Natural killer cell (primary cell): ENCODE data around the gene FAM53B. TPM values are rescaled to one million over a fixed set of nuclear protein-coding genes. Genes with fewer than 3 reads are reported as not detected.

Experiments
- ATAC-seq, 3 donors: fragments of 150-1000 bp in 2 of 3; fragments of 200-7000 bp in 1 of 3; cut with Tn5 transposase; 1 replicate in 1 of 3; 2 replicates in 2 of 3; pipeline ENCODE4 v1.10.0; 2021; ENCODE audit warnings: mild to moderate bottlenecking in 2 of 3, moderate library complexity in 2 of 3
- DNase-seq, 2 donors: peaks; one replicate each; pipeline versions ENCODE4 v3.0.0 to v3.0.0-alpha.2; 2013 to 2021; ENCODE audit warnings: mixed read lengths in 1 of 2
- H3K27ac ChIP-seq: one replicate; pipeline ENCODE4 v1.5.1; 2013; ENCODE audit warnings: mild to moderate bottlenecking, low read length
- H3K27me3 ChIP-seq: one replicate; pipeline ENCODE4 v1.6.1; 2013; ENCODE audit warnings: low read length; ENCODE audit not compliant: control insufficient read depth, insufficient read depth
- H3K36me3 ChIP-seq: one replicate; pipeline ENCODE4 v1.6.1; 2013; ENCODE audit warnings: low read length; ENCODE audit not compliant: control insufficient read depth, insufficient read depth
- H3K4me1 ChIP-seq: one replicate; pipeline ENCODE4 v1.6.1; 2013; ENCODE audit warnings: low read length; ENCODE audit not compliant: control insufficient read depth, insufficient read depth
- H3K4me3 ChIP-seq: one replicate; pipeline ENCODE4 v1.5.1; 2013; ENCODE audit warnings: low read length
- H3K9me3 ChIP-seq: one replicate; pipeline ENCODE4 v1.6.1; 2013; ENCODE audit warnings: low read length; ENCODE audit not compliant: control insufficient read depth, insufficient read depth
- H3K27ac Mint-ChIP-seq, 2 donors: one replicate each; pipeline ENCODE4 v1.8.0; 2022; ENCODE audit warnings: mild to moderate bottlenecking in 2 of 2, mixed read lengths in 2 of 2, moderate library complexity in 1 of 2
- H3K27me3 Mint-ChIP-seq, 2 donors: one replicate each; pipeline ENCODE4 v1.8.0; 2022; ENCODE audit warnings: low read depth in 2 of 2, mixed read lengths in 2 of 2
- H3K36me3 Mint-ChIP-seq: one replicate; pipeline ENCODE4 v1.8.0; 2022; ENCODE audit warnings: mixed read lengths
- H3K4me1 Mint-ChIP-seq, 2 donors: one replicate each; pipeline ENCODE4 v1.8.0; 2022; ENCODE audit warnings: mixed read lengths in 2 of 2
- H3K4me3 Mint-ChIP-seq: one replicate; pipeline ENCODE4 v1.8.0; 2022; ENCODE audit warnings: mild to moderate bottlenecking, moderate library complexity, mixed read lengths
- H3K9me3 Mint-ChIP-seq, 2 donors: one replicate each; pipeline ENCODE4 v1.8.0; 2022; ENCODE audit warnings: mixed read lengths in 2 of 2
- WGBS: methylation state at CpG from one replicate; pipeline ENCODE4 v1.1.7; 2013; ENCODE audit warnings: missing lambda C conversion rate; ENCODE audit not compliant: insufficient coverage; 5-methylcytosine and 5-hydroxymethylcytosine counted together
- intact Hi-C: fragments of 100-400 bp; cut with micrococcal nuclease; formaldehyde crosslinking; loops from one replicate; pipeline ENCODE4 v1.14.2; 2022
- total RNA-seq, 4 donors: library from RNA; stranded (reverse); fragments of 120-200 nt in 1 of 4; gene quantifications; one replicate each; pipeline versions ENCODE4 v1.2.3 to v1.2.4, GENCODE V29; 2013 to 2022
- TF ChIP-seq, protein P1 (sequence below): fragments of 200-600 bp; IDR thresholded peaks from one replicate; pipeline ENCODE4 v1.8.0; 2022; ENCODE audit warnings: antibody characterized with exemption

FAM53B gene
- total RNA-seq, 3 donors from 2014 or later (not counting 1 experiment from before 2014, with no cell fraction given) = 77.4 to 172 (median 121) TPM

DNA sequence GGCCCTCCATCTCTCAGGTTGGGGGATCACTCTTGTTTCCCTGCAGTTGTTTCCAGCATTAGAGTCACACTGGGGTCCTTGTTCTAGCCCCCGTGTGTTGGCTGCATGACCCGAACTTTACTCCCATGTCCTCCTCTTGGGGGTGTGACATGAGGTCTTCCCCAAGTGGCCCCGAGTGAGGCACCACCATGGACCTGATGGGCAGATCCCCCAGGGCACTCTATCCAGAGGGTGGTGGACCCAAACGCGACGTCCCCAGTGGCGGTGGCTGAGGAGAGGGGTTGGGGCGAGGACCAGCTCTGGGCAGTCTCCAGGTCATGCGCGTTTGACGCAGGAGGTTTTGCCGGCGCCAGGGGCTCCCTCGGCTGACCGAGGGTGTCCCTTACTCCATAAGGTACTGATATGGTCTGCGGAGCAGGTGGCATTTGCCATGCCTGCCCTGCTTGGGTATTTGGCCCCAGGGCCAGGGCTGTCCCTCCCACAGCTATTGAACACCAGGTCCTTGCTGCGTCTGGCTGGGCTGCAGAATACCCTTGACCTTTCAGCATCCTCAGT is 150.7 kb downstream of the FAM53B start:
- H3K9me3 Mint-ChIP-seq = no peaks in the 10 kb centered on the region
- Histone ChIP-seq H3K36me3 (no peaks in the 10 kb centered on the region), H3K27me3 (no peaks in the 10 kb centered on the region), H3K27ac (no peak overlapping the region), H3K4me3 (no peak overlapping the region), H3K4me1 (peaks cover 10% of the 10 kb centered on the region), H3K9me3 (no peaks in the 10 kb centered on the region)
- H3K27ac Mint-ChIP-seq = no peak overlapping the region
- TF ChIP-seq, protein P1, sequence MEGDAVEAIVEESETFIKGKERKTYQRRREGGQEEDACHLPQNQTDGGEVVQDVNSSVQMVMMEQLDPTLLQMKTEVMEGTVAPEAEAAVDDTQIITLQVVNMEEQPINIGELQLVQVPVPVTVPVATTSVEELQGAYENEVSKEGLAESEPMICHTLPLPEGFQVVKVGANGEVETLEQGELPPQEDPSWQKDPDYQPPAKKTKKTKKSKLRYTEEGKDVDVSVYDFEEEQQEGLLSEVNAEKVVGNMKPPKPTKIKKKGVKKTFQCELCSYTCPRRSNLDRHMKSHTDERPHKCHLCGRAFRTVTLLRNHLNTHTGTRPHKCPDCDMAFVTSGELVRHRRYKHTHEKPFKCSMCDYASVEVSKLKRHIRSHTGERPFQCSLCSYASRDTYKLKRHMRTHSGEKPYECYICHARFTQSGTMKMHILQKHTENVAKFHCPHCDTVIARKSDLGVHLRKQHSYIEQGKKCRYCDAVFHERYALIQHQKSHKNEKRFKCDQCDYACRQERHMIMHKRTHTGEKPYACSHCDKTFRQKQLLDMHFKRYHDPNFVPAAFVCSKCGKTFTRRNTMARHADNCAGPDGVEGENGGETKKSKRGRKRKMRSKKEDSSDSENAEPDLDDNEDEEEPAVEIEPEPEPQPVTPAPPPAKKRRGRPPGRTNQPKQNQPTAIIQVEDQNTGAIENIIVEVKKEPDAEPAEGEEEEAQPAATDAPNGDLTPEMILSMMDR = no peak
- H3K27me3 Mint-ChIP-seq = no peaks in the 10 kb centered on the region
- intact Hi-C loops = no loop called here
- H3K4me1 Mint-ChIP-seq = peaks cover 0 to 10% of the 10 kb centered on the region in 2 donors
- ATAC-seq = no peak
- H3K36me3 Mint-ChIP-seq = no peaks in the 10 kb centered on the region
- 95% methylated on average over 17 of the region's 17 CpGs for WGBS
- no peak for DNase-seq
- no peak overlapping the region for H3K4me3 Mint-ChIP-seq

- no peak overlapping the region for H3K27ac ChIP-seq
- Mint-ChIP-seq H3K36me3 (no peaks in the 10 kb centered on the region), H3K27ac (no peak overlapping the region), H3K4me3 (no peak overlapping the region), H3K4me1 (peaks cover 0 to 7% of the 10 kb centered on the region in 2 donors), H3K27me3 (no peaks in the 10 kb centered on the region), H3K9me3 (no peaks in the 10 kb centered on the region)
- H3K36me3 ChIP-seq = no peaks in the 10 kb centered on the region
- H3K4me3 ChIP-seq = no peak overlapping the region
- TF ChIP-seq, protein P1 = no peak
- intact Hi-C loops = no loop called here
- ATAC-seq = no peak
- no peaks in the 10 kb centered on the region for H3K27me3 ChIP-seq
- no peak for DNase-seq
- peaks cover 6% of the 10 kb centered on the region for H3K4me1 ChIP-seq
- 97% methylated on average over 26 of the region's 26 CpGs for WGBS
- no peaks in the 10 kb centered on the region for H3K9me3 ChIP-seq
These were observed 151.3 kb downstream of the FAM53B start for GRCh38 chr10:124592736-124593430.

GRCh38 chr10:124592101-124592500 is 152.1 kb downstream of the FAM53B start:
- peaks cover 0 to 7% of the 10 kb centered on the region in 2 donors for H3K4me1 Mint-ChIP-seq
- Histone ChIP-seq H3K27ac (no peak overlapping the region), H3K9me3 (no peaks in the 10 kb centered on the region), H3K36me3 (no peaks in the 10 kb centered on the region), H3K27me3 (no peaks in the 10 kb centered on the region), H3K4me3 (no peak overlapping the region), H3K4me1 (no peaks in the 10 kb centered on the region)
- H3K9me3 Mint-ChIP-seq = no peaks in the 10 kb centered on the region
- ATAC-seq = no peak
- intact Hi-C loops = no loop called here
- WGBS = 76% methylated on average over 7 of the region's 7 CpGs
- TF ChIP-seq, protein P1 = no peak
- H3K36me3 Mint-ChIP-seq = no peaks in the 10 kb centered on the region
- no peak overlapping the region for H3K27ac Mint-ChIP-seq
- H3K27me3 Mint-ChIP-seq = no peaks in the 10 kb centered on the region
- H3K4me3 Mint-ChIP-seq = no peak overlapping the region
- no peak for DNase-seq
